ENCODE measurements around the gene JUP. TPM values are rescaled to one million over a fixed set of nuclear protein-coding genes. Genes with fewer than 3 reads are reported as not detected.

Gene JUP
- total and polyA plus RNA-seq, 2 donors from 2014 or later, result 148 to 223 TPM

DNA sequence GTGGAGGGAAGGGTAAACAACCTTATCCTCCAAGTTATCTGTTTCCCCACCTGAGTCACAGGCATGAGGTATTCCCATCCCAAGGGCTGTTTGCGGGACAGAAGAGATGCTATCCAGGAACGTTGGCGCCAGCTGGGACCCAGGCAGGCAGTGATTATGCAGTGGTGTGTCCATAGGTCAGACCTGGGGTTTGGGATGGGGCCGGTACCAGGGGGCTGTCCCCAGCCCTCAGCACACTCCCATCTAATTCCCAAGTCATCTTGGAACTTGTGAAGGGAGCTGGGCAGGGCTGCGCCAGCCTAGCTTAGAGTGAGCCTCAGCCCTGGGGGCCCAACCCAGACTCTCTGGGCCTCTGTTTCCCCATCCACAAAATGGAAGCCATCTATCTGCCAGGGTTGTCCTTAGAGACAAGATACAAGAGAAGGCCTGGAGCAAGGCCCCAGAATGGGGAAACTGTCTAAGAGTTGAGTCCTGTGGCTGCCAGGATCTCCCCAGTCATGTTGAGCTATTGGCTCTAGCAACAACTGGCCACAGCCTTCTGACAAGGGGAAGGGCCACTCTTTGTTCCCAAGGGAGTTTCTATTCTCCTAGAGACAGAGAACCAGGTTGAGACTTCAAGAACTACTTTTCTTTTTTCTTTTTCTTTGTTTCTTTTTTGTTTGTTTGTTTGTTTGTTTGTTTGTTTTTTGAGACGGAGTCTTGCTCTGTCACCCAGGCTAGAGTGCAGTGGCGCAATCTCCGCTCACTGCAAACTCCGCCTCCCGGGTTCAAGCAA, 9.8 kb upstream of the JUP start:
- no peaks in the 10 kb centered on the region for H3K36me3 ChIP-seq (ENCODE audit: control insufficient read depth in 2 of 3, insufficient read depth in 3 of 3, low read length in 3 of 3)
- no peak overlapping the region for H3K9ac ChIP-seq (ENCODE audit: low read length in 3 of 3)
- intact Hi-C loops (cut with DNase I), result no loop called here
- no peaks in the 10 kb centered on the region for H3K27me3 ChIP-seq (ENCODE audit: control insufficient read depth, insufficient read depth, low read length)
- no peak overlapping the region for H3K27ac ChIP-seq (ENCODE audit: low read depth in 2 of 2, low read length in 2 of 2)
- peaks cover 3 to 32% (median 24%) of the 10 kb centered on the region in 3 donors for H3K4me1 ChIP-seq (ENCODE audit: control insufficient read depth in 2 of 3, insufficient read depth in 2 of 3, low read depth in 1 of 3, low read length in 3 of 3)
- no peak overlapping the region for H3K4me3 ChIP-seq (ENCODE audit: low read length in 3 of 3)
- peak in 1 of 5 donors; percentile 51 for DNase-seq
- H3K9me3 ChIP-seq (ENCODE audit: control insufficient read depth in 2 of 3, insufficient read depth in 1 of 3, low read length in 3 of 3), result no peaks in the 10 kb centered on the region
- TF ChIP-seq, protein P1, sequence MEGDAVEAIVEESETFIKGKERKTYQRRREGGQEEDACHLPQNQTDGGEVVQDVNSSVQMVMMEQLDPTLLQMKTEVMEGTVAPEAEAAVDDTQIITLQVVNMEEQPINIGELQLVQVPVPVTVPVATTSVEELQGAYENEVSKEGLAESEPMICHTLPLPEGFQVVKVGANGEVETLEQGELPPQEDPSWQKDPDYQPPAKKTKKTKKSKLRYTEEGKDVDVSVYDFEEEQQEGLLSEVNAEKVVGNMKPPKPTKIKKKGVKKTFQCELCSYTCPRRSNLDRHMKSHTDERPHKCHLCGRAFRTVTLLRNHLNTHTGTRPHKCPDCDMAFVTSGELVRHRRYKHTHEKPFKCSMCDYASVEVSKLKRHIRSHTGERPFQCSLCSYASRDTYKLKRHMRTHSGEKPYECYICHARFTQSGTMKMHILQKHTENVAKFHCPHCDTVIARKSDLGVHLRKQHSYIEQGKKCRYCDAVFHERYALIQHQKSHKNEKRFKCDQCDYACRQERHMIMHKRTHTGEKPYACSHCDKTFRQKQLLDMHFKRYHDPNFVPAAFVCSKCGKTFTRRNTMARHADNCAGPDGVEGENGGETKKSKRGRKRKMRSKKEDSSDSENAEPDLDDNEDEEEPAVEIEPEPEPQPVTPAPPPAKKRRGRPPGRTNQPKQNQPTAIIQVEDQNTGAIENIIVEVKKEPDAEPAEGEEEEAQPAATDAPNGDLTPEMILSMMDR (IDR thresholded peaks at IDR 0.05; ENCODE audit: borderline replicate concordance, extremely low read depth, insufficient read depth), result no peak
- no peak for FAIRE-seq

DNA sequence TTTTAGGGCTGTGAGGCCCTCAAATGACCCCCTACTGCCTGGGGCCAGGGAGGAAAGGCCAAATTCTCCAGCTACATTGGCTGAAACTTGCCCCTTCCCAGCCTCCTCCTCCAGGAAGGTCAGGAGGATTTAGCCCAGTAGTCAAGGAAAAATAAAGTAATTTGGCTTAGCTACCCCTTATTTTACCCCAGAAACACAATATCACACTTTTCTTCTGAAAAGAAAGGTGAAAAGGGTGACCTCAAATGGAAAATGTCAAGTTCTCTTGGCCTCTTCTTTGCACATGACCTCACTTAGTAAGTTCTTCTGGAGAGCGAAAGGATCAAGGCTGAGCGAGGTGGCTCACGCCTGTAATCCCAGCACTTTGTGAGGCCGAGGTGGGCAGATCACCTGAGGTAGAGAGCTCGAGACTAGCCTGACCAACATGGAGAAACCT, 8.0 kb upstream of the JUP start:
- H3K4me3 ChIP-seq (ENCODE audit: low read length in 3 of 3), result no peak overlapping the region
- TF ChIP-seq, protein P1 (IDR thresholded peaks at IDR 0.05; ENCODE audit: borderline replicate concordance, extremely low read depth, insufficient read depth), result no peak
- peak overlapping the region; percentile 80 to 84 for H3K27ac ChIP-seq (ENCODE audit: low read depth in 2 of 2, low read length in 2 of 2)
- H3K27me3 ChIP-seq (ENCODE audit: control insufficient read depth, insufficient read depth, low read length), result no peaks in the 10 kb centered on the region
- FAIRE-seq, result no peak
- intact Hi-C loops (cut with DNase I), result no loop called here
- H3K9ac ChIP-seq (ENCODE audit: low read length in 3 of 3), result no peak overlapping the region
- no peaks in the 10 kb centered on the region for H3K36me3 ChIP-seq (ENCODE audit: control insufficient read depth in 2 of 3, insufficient read depth in 3 of 3, low read length in 3 of 3)
- DNase-seq, result no peak
- no peaks in the 10 kb centered on the region for H3K9me3 ChIP-seq (ENCODE audit: control insufficient read depth in 2 of 3, insufficient read depth in 1 of 3, low read length in 3 of 3)
- peaks cover 3 to 27% (median 17%) of the 10 kb centered on the region in 3 donors for H3K4me1 ChIP-seq (ENCODE audit: control insufficient read depth in 2 of 3, insufficient read depth in 2 of 3, low read depth in 1 of 3, low read length in 3 of 3)

DNA sequence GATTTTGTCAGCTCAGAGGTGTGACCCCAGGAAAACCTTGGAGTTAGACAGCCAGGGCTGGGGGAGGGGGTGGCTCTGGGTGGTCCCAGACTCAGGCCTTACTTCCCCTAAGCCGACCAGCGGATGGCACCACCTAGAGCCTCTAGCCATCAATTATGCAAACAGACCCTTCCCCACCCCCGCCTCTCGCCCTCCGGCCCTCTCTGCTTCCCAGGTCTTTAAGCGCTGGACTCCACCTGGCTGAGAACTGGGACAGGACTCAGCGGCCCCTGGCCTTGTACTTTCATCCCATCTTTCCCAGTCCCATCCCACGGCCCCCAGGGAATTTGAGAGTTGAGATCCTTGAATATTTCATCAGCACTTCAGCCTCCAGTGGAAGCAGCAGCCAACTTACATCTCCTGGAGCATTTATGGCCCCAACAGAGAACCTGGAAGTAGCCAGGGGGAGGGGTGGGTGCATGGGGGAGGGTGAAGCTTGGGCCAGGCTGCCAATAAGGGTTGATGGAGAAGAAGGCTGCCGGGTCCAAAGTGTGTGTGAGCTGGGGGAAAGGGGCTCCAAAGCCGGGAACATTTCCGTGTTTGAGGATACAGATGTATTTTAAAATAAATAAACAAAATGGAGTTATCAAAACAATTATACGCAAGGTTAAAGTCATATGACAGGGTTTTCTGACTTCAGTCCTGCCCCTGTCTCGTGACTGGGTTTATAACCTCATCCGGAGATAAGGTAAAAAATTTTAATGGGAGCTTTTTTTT, 7.5 kb upstream of the JUP start:
- Histone ChIP-seq H3K4me1 (ENCODE audit: control insufficient read depth in 2 of 3, insufficient read depth in 2 of 3, low read depth in 1 of 3, low read length in 3 of 3) (peaks cover 3 to 29% (median 17%) of the 10 kb centered on the region in 3 donors), H3K4me3 (ENCODE audit: low read length in 3 of 3) (no peak overlapping the region), H3K27ac (ENCODE audit: low read depth in 2 of 2, low read length in 2 of 2) (peak overlapping the region; percentile 90 to 96), H3K27me3 (ENCODE audit: control insufficient read depth, insufficient read depth, low read length) (no peaks in the 10 kb centered on the region), H3K9me3 (ENCODE audit: control insufficient read depth in 2 of 3, insufficient read depth in 1 of 3, low read length in 3 of 3) (no peaks in the 10 kb centered on the region), H3K9ac (ENCODE audit: low read length in 3 of 3) (peak overlapping the region in 1 of 3 donors; percentile 38), H3K36me3 (ENCODE audit: control insufficient read depth in 2 of 3, insufficient read depth in 3 of 3, low read length in 3 of 3) (no peaks in the 10 kb centered on the region)
- intact Hi-C loops (cut with DNase I), result no loop called here
- TF ChIP-seq, protein P1 (IDR thresholded peaks at IDR 0.05; ENCODE audit: borderline replicate concordance, extremely low read depth, insufficient read depth), result no peak
- FAIRE-seq (no peak), DNase-seq (peak in 4 of 5 donors; percentile 63 to 84 (median 76))

Data from kidney (tissue), 14 donors.